Suprapubic skin (tissue), 3 donors: Measurements from ENCODE around the gene IL1RAP.

Source experiments
- EP300 ChIP-seq: sonication (generic); formaldehyde crosslinking; IDR thresholded peaks from one replicate; pipeline ENCODE4 v1.6.1; 2017; ENCODE audit warnings: antibody characterized with exemption
- POLR2A ChIP-seq, 2 donors: fragments of 450-650 bp; IDR thresholded peaks; one replicate each; pipeline ENCODE4 v1.6.1; 2017; ENCODE audit warnings: antibody characterized with exemption in 2 of 2, mild to moderate bottlenecking in 2 of 2, moderate library complexity in 2 of 2
- TF ChIP-seq, protein P1 (sequence below), 2 donors: fragments of 200-600 bp in 1 of 2; fragments of 450-650 bp in 1 of 2; sonication (generic) in 1 of 2; IDR thresholded peaks; one replicate each; pipeline ENCODE4 v1.5.1; 2016 to 2019; ENCODE audit warnings: antibody characterized with exemption in 2 of 2, mild to moderate bottlenecking in 1 of 2, moderate library complexity in 1 of 2

DNA sequence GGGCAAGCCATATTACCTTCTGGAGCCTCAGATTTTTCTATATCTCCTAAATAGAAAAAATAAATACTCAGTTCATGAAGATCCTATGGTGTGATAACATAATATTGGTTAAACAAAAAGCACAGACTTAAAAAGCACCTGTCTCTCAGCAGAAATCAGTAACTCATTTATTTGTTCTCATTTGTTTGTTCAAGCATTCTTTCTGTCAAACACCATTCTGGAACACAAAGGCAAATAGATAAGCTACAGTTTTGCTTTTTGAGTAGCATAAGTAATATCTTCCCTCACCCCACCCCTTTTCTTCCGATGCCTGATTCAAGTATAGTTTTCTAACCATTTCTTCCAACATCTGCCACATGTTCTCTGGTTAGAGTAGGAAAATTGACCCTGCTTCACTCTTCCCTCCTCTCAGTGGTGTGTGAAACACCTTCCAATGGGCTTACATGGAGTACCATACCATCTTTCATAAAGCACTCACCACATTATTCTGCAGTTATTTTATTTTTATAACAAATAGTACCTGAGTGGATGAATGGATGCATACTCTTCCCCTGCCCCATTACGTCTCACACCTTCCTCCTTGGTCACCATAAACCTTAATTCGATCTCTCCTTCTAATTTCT, 8.4 kb upstream of the IL1RAP start:
- TF ChIP-seq, protein P1, sequence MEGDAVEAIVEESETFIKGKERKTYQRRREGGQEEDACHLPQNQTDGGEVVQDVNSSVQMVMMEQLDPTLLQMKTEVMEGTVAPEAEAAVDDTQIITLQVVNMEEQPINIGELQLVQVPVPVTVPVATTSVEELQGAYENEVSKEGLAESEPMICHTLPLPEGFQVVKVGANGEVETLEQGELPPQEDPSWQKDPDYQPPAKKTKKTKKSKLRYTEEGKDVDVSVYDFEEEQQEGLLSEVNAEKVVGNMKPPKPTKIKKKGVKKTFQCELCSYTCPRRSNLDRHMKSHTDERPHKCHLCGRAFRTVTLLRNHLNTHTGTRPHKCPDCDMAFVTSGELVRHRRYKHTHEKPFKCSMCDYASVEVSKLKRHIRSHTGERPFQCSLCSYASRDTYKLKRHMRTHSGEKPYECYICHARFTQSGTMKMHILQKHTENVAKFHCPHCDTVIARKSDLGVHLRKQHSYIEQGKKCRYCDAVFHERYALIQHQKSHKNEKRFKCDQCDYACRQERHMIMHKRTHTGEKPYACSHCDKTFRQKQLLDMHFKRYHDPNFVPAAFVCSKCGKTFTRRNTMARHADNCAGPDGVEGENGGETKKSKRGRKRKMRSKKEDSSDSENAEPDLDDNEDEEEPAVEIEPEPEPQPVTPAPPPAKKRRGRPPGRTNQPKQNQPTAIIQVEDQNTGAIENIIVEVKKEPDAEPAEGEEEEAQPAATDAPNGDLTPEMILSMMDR (IDR thresholded peaks at IDR 0.05): no peak
- TF ChIP-seq POLR2A (IDR thresholded peaks at IDR 0.05) (no peak), EP300 (no peak)
